Stimulated activated effector memory CD8-positive, alpha-beta T cell treated with anti-CD3 and anti-CD28 coated beads, Interleukin-12 subunit alpha, Interleukin-12 subunit beta, amount 100 ng/mL, for 72 hours (primary cell): ENCODE measurements around the gene KLK14.

Experiments used
- ATAC-seq: fragments of 150-1000 bp; cut with Tn5 transposase; 2 replicates; pipeline ENCODE4 v1.10.0; 2021
- DNase-seq, 2 donors: peaks; one replicate each; pipeline ENCODE4 v3.0.0; 2021 to 2022; ENCODE audit warnings: low spot score in 2 of 2
- H3K27ac Mint-ChIP-seq: one replicate; pipeline ENCODE4 v1.8.0; 2022; ENCODE audit warnings: mild to moderate bottlenecking, mixed read lengths
- H3K36me3 Mint-ChIP-seq: one replicate; pipeline ENCODE4 v1.8.0; 2022; ENCODE audit warnings: mild to moderate bottlenecking, mixed read lengths
- H3K4me1 Mint-ChIP-seq: one replicate; pipeline ENCODE4 v1.8.0; 2022; ENCODE audit warnings: mixed read lengths
- H3K4me3 Mint-ChIP-seq: one replicate; pipeline ENCODE4 v1.8.0; 2022; ENCODE audit warnings: mild to moderate bottlenecking, mixed read lengths
- H3K9me3 Mint-ChIP-seq: one replicate; pipeline ENCODE4 v1.8.0; 2022; ENCODE audit warnings: mixed read lengths

Gene KLK14

DNA sequence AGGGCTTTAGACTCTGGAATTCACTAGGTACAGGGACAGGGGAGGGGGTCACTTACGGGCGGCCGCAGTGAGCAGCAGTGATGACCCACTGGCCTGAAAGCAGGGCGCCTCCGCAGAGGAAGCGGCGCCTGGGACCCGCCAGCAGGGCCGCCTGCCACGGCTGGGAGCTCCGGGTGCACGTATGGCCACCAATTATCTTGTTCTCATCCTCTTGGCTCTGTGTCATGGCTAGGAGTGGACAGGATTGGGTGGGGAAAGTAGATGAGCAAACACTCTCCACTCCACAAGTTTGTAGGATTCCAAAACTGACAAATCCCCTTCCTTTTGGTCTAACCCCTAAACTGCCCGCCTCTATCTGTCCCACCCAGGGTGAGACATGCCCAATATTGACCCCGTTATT lies 1.2 kb downstream of the KLK14 start:
- DNase-seq (no peak), ATAC-seq (no peak)
- Mint-ChIP-seq H3K36me3 (no peaks in the 10 kb centered on the region), H3K4me1 (peaks cover 12% of the 10 kb centered on the region), H3K27ac (no peak overlapping the region), H3K9me3 (no peaks in the 10 kb centered on the region), H3K4me3 (no peak overlapping the region)

GRCh38 chr19:51079481-51080110 lies 3.1 kb downstream of the KLK14 start:
- H3K36me3 Mint-ChIP-seq = no peaks in the 10 kb centered on the region
- no peak for DNase-seq
- H3K4me3 Mint-ChIP-seq = no peak overlapping the region
- ATAC-seq = no peak
- H3K9me3 Mint-ChIP-seq = no peaks in the 10 kb centered on the region
- no peak overlapping the region for H3K27ac Mint-ChIP-seq
- peaks cover 12% of the 10 kb centered on the region for H3K4me1 Mint-ChIP-seq

DNA sequence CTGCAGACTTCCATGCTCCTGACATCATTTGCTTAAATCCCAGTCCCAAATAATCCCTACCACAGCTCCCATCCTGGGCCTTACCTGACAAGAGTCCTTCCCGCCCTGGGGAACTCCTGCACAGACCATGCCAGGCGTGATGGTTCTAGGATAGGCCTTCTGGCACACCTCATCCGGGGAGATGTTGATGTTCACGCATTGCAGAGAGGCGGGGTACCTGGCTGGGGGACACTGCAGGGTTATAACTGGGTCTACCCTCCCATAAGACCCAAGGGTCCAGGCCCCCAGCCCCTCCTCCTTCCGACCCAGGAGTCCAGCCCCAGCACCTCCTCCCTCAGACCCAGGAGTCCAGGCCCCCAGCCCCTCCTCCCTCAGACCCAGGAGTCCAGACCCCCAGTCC lies 4.0 kb downstream of the KLK14 start:
- DNase-seq (no peak), ATAC-seq (no peak)
- no peak overlapping the region for H3K27ac Mint-ChIP-seq
- no peak overlapping the region for H3K4me3 Mint-ChIP-seq
- peaks cover 4% of the 10 kb centered on the region for H3K9me3 Mint-ChIP-seq
- no peaks in the 10 kb centered on the region for H3K36me3 Mint-ChIP-seq
- H3K4me1 Mint-ChIP-seq = peaks cover 7% of the 10 kb centered on the region

GRCh38 chr19:51078104-51078503 lies 4.6 kb downstream of the KLK14 start:
- H3K9me3 Mint-ChIP-seq = peaks cover 4% of the 10 kb centered on the region
- H3K4me1 Mint-ChIP-seq = peaks cover 1% of the 10 kb centered on the region
- H3K36me3 Mint-ChIP-seq = no peaks in the 10 kb centered on the region
- ATAC-seq (no peak), DNase-seq (no peak)
- H3K4me3 Mint-ChIP-seq = no peak overlapping the region
- no peak overlapping the region for H3K27ac Mint-ChIP-seq

DNA sequence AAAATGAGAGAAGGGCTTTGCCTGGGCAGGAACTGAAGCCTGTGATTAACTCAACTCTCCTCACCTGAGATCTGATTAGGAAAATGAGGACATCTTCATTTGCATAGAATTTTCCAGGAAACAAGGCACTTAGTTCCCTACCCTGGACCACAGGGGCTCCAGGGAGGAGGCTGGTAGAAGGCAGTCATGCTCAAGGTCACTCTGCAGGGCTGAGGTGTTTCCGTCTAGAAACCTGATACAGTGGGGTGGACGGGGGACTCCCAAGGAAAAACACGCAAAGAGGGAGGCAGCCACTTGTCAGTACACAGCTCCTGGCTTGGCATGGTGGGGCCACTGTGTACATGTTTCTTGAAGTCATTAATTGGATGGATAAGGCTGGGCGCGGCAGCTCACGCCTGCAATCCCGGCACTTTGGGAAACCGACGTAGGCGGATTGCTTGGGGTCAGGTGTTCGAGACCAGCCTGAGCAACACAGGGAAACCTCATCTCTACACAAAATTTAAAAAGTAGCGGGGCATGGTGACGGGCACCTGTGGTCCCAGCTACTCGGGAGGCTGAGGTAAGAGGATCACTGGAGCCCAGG lies 6.0 kb downstream of the KLK14 start:
- no peak for DNase-seq
- no peak overlapping the region for H3K4me3 Mint-ChIP-seq
- no peaks in the 10 kb centered on the region for H3K4me1 Mint-ChIP-seq
- peaks cover 4% of the 10 kb centered on the region for H3K9me3 Mint-ChIP-seq
- no peak overlapping the region for H3K27ac Mint-ChIP-seq
- no peak for ATAC-seq
- H3K36me3 Mint-ChIP-seq = no peaks in the 10 kb centered on the region

- DNase-seq (no peak), ATAC-seq (no peak)
- no peaks in the 10 kb centered on the region for H3K4me1 Mint-ChIP-seq
- peaks cover 4% of the 10 kb centered on the region for H3K9me3 Mint-ChIP-seq
- H3K4me3 Mint-ChIP-seq = no peak overlapping the region
- no peaks in the 10 kb centered on the region for H3K36me3 Mint-ChIP-seq
- no peak overlapping the region for H3K27ac Mint-ChIP-seq
Measured at GRCh38 chr19:51075998-51076397, 6.7 kb downstream of the KLK14 start.

- ATAC-seq (no peak), DNase-seq (no peak)
- peaks cover 4% of the 10 kb centered on the region for H3K9me3 Mint-ChIP-seq
- no peaks in the 10 kb centered on the region for H3K4me1 Mint-ChIP-seq
- no peak overlapping the region for H3K4me3 Mint-ChIP-seq
- no peaks in the 10 kb centered on the region for H3K36me3 Mint-ChIP-seq
- H3K27ac Mint-ChIP-seq = no peak overlapping the region
Measured at GRCh38 chr19:51071095-51071405, 11.6 kb downstream of the KLK14 start.

DNA sequence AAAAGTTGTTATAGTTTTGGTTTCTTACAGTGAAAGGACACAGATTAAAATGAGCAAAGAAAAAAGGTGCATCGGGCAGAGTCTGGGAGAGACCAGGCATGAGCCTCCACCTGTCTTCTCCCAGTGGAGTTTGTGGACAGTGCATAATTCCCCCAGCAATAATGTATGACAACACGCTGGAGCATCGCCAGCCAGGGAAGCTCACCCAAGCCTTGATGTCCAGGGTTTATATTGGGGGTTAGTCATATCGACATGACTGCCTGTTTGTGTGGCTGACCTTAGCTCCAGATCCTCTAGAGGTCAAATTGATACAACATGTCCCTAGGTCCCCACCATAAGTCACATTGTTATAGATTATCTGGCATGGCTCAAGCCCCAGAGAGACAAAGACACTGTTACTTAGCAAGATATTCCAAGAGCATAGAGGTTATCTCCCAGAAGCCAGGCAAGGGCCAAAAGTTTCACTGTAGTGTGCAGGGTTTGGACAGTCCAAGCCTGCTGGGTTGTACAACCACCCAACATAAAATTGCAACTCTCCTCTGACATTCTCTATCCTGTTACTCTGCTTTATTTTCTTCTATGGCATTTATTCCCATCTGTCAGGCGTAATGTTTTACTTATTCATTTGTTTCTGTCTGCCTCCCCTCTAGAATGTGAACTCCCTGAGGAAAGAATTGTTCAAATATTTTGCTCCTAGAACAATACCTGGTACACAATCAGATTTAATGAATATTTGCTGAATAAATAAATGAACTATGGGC lies 12.2 kb downstream of the KLK14 start:
- no peak overlapping the region for H3K4me3 Mint-ChIP-seq
- ATAC-seq (no peak), DNase-seq (no peak)
- peaks cover 4% of the 10 kb centered on the region for H3K9me3 Mint-ChIP-seq
- no peaks in the 10 kb centered on the region for H3K36me3 Mint-ChIP-seq
- H3K4me1 Mint-ChIP-seq = no peaks in the 10 kb centered on the region
- no peak overlapping the region for H3K27ac Mint-ChIP-seq

- ATAC-seq (no peak), DNase-seq (no peak)
- no peaks in the 10 kb centered on the region for H3K36me3 Mint-ChIP-seq
- no peak overlapping the region for H3K4me3 Mint-ChIP-seq
- no peaks in the 10 kb centered on the region for H3K9me3 Mint-ChIP-seq
- no peaks in the 10 kb centered on the region for H3K4me1 Mint-ChIP-seq
- H3K27ac Mint-ChIP-seq = no peak overlapping the region
Measured at GRCh38 chr19:51066393-51067186, 16.1 kb downstream of the KLK14 start.

DNA sequence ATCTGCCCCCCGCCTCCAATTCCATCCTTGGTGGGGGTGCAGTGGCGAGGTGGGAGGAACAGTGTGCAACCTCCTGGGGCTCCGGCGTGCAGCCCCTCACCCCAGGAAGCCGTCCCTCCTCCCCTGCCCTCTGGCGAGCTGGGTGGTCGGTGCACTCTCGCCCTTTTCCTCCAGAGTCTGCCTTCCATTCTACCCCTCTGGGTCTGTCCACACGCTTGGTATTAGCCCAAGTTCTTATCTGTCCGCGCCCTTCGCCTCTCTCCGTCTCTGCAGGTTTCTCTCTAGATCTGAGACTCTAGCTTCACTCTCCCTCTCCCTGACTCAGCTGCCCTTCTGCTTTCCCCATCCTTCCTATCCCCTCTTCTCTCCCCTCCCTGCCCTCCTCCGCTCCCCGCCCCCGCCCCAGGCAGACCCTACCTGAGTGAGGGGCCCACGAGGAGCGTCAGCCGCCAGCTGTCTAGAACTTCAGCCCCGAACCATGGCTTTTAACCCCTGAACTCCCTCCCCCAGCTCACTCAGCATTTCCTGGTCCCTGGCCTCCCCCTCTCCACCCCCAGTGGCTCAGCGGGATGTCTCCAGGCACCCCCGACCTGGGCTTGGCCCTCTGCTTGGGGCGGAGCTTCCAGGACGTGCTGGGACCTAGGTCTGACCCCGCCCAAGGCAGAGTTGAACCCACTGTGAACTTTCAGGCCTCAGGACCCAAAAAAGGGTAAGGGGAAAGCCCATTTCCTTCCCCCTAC lies 17.3 kb downstream of the KLK14 start:
- no peak overlapping the region for H3K27ac Mint-ChIP-seq

DNA sequence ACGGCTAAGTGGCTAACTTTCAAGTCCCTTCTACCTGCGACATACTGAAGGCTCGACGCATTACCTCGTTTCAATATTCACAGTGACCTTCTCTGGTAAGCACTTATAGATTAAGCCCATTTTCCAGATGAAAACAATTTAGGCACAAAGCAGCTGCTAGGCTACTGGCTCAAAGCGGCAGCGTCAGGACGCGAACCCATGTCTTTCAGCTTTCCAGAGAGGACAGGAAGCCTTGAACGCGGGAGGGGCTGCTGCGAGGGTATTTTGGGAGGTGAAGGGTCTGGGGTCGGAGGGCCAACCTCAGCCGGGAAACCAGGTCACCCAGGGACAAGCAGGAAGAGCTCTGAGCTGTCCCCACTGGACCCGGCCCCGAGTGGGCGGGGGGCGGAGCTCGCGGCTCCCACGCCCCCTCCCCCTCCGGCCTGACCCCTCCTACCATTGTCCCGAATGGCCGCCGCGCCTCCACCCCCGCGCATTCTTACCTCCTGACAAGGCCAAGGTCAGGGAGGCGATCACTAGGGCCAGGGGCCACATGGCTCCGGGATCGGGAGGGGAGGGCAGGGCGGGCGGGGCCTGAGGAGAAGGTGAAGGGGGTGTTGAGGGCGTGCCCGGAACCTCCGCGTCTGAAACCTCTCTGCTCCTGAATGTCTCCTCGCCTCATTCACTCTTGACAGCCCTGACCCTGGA lies 18.0 kb downstream of the KLK14 start, which contains the start of gene KLK13:
KLK13 (minus strand) TSS at position 559 of the 687 bp plus-strand sequence; CDS start at position 534, 25 bp downstream.
- H3K27ac Mint-ChIP-seq = no peak within 1 kb of the TSS
- no peaks in the 10 kb centered on the region for H3K36me3 Mint-ChIP-seq
- no peaks in the 10 kb centered on the region for H3K4me1 Mint-ChIP-seq
- peak within 1 kb of the TSS; percentile 20 for H3K4me3 Mint-ChIP-seq
- H3K9me3 Mint-ChIP-seq = no peaks in the 10 kb centered on the region
- DNase-seq (no peak), ATAC-seq (no peak)

More for the DNA sequence above, 17.3 kb downstream of the KLK14 start:
- Mint-ChIP-seq H3K36me3 (no peaks in the 10 kb centered on the region), H3K4me1 (no peaks in the 10 kb centered on the region), H3K9me3 (no peaks in the 10 kb centered on the region), H3K4me3 (peak overlapping the region; percentile 20)
- DNase-seq (no peak), ATAC-seq (no peak)

DNA sequence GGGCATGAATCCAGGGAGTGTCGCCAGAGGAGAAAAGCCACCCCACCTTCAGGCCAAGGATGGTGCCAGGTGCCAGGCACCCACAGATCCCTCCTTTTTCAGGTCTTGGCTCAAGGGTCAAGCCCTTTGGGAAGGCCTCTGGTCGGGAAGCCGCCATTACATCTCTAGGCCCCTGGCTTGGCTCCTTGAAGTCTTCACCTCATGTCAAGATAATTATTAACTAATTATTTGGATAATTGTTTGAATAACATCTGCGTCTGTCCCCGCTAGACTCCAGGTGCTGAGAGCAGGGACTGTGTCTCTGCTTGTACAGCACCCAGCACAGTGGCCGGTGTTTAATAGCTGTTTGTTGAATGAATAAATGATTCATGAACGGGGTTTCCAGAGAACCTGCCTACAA lies 19.0 kb downstream of the KLK14 start:
- Mint-ChIP-seq H3K4me1 (no peaks in the 10 kb centered on the region), H3K27ac (no peak overlapping the region), H3K36me3 (no peaks in the 10 kb centered on the region), H3K4me3 (no peak overlapping the region), H3K9me3 (no peaks in the 10 kb centered on the region)
- no peak for DNase-seq
- no peak for ATAC-seq

GRCh38 chr19:51060973-51061372 lies 21.7 kb downstream of the KLK14 start:
- no peak for ATAC-seq
- H3K27ac Mint-ChIP-seq = no peak overlapping the region
- no peak overlapping the region for H3K4me3 Mint-ChIP-seq
- H3K9me3 Mint-ChIP-seq = no peaks in the 10 kb centered on the region
- no peaks in the 10 kb centered on the region for H3K36me3 Mint-ChIP-seq
- no peaks in the 10 kb centered on the region for H3K4me1 Mint-ChIP-seq
- DNase-seq = no peak

GRCh38 chr19:51060336-51060735 lies 22.4 kb downstream of the KLK14 start:
- Mint-ChIP-seq H3K4me1 (no peaks in the 10 kb centered on the region), H3K4me3 (no peak overlapping the region), H3K9me3 (no peaks in the 10 kb centered on the region), H3K27ac (no peak overlapping the region), H3K36me3 (no peaks in the 10 kb centered on the region)
- no peak for DNase-seq
- ATAC-seq = no peak
